Panc1 (cell line): Measurements from ENCODE around the gene RASSF5. TPM values are rescaled to one million over a fixed set of nuclear protein-coding genes. Genes with fewer than 3 reads are reported as not detected.

Experiments used
- ATAC-seq: fragments of 200-7000 bp; cut with Tn5 transposase; 2 replicates; pipeline ENCODE4 v1.9.1; 2020; ENCODE audit warnings: mild to moderate bottlenecking, moderate library complexity
- BruUV-seq: library from RNA; stranded (reverse); fragments of 400-500 nt; replicated peaks from 2 replicates; lab custom pipeline; 2021; lab: Mats Ljungman, UMichigan
- CTCF ChIA-PET: fragments of 300-600 bp; sonication (Branson Sonifier 250); formaldehyde crosslinking; loops from one replicate; lab custom pipeline; 2022; ENCODE audit warnings: antibody characterized with exemption; lab: Charles Lee
- POLR2A ChIA-PET: fragments of 300-600 bp; sonication (Branson Sonifier 250); formaldehyde crosslinking; loops from one replicate; lab custom pipeline; 2022; ENCODE audit warnings: antibody characterized with exemption; lab: Charles Lee
- DNase-seq: peaks from one replicate; pipeline ENCODE4 v3.0.0-alpha.2; 2010; ENCODE audit warnings: low read depth, low spot score
- H3K27ac ChIP-seq: 2 replicates; pipeline ENCODE4 v1.5.1; 2011; ENCODE audit warnings: mild to moderate bottlenecking, low read length, inconsistent platforms
- H3K27me3 ChIP-seq: fragments of 200-500 bp; sonication (Bioruptor generic); 2 replicates; pipeline ENCODE4 v1.6.0; 2014; ENCODE audit warnings: low read length, inconsistent platforms; ENCODE audit not compliant: control insufficient read depth, insufficient read depth
- H3K36me3 ChIP-seq: fragments of 200-500 bp; sonication (Bioruptor generic); 2 replicates; pipeline ENCODE4 v1.5.1; 2014; ENCODE audit warnings: inconsistent platforms, mild to moderate bottlenecking, low read length, moderate library complexity; ENCODE audit not compliant: control insufficient read depth, insufficient read depth
- H3K4me1 ChIP-seq: 2 replicates; pipeline ENCODE4 v1.5.1; 2011; ENCODE audit warnings: inconsistent platforms, mild to moderate bottlenecking, low read length, moderate library complexity; ENCODE audit not compliant: control insufficient read depth, insufficient read depth
- H3K4me3 ChIP-seq, 2 experiments: 2 replicates each; pipeline ENCODE4 v1.5.1; 2011 to 2012; ENCODE audit warnings: low read depth in 2 of 2, low read length in 2 of 2, mild to moderate bottlenecking in 2 of 2, inconsistent platforms in 1 of 2, moderate library complexity in 1 of 2
- H3K9me3 ChIP-seq: fragments of 200-500 bp; sonication (Bioruptor generic); 2 replicates; pipeline ENCODE4 v1.5.1; 2014; ENCODE audit warnings: low read depth, mild to moderate bottlenecking, inconsistent platforms, low read length, moderate library complexity; ENCODE audit not compliant: control insufficient read depth, insufficient read depth
- CTCF ChIP-seq: fragments of 450-650 bp; IDR thresholded peaks from 2 replicates; pipeline ENCODE4 v1.5.1; 2017; ENCODE audit warnings: mild to moderate bottlenecking
- POLR2AphosphoS5 ChIP-seq: IDR thresholded peaks from 2 replicates; pipeline ENCODE4 v1.6.1; 2012; ENCODE audit warnings: mild to moderate bottlenecking, low read depth, low read length, moderate library complexity
- REST ChIP-seq, 2 experiments: IDR thresholded peaks; 2 replicates each; pipeline ENCODE4 v1.6.1; 2011 to 2012; ENCODE audit warnings: low read depth in 2 of 2, control low read depth in 1 of 2, low read length in 1 of 2, mild to moderate bottlenecking in 1 of 2, moderate library complexity in 1 of 2; ENCODE audit not compliant: insufficient read depth in 1 of 2
- SIN3A ChIP-seq: IDR thresholded peaks from 2 replicates; pipeline ENCODE4 v1.6.1; 2012; ENCODE audit warnings: low read depth, mild to moderate bottlenecking, low read length, moderate library complexity, borderline replicate concordance; ENCODE audit not compliant: insufficient read depth
- TCF7L2 ChIP-seq: IDR thresholded peaks from 2 replicates; pipeline ENCODE4 v1.6.1; 2011; ENCODE audit warnings: mild to moderate bottlenecking, low read depth, low read length, inconsistent platforms
- in situ Hi-C: cut with HindIII; loops from 2 replicates; pipeline ENCODE4 v1.10.0; 2016; ENCODE audit warnings: low sequenced_read_pairs, low pct_unique_long_range_greater_than_20kb
- intact Hi-C: fragments of 100-400 bp; cut with micrococcal nuclease; formaldehyde crosslinking; loops from one replicate; pipeline ENCODE4 v1.10.0; 2022; ENCODE audit not compliant: unreplicated experiment
- total RNA-seq: library from RNA; stranded (reverse); gene quantifications from one replicate; pipeline ENCODE4 v1.2.1, GENCODE V29; 2021; ENCODE audit not compliant: unreplicated experiment

Gene RASSF5
- total RNA-seq, 1 experiment from 2014 or later = 1.6 TPM

DNA sequence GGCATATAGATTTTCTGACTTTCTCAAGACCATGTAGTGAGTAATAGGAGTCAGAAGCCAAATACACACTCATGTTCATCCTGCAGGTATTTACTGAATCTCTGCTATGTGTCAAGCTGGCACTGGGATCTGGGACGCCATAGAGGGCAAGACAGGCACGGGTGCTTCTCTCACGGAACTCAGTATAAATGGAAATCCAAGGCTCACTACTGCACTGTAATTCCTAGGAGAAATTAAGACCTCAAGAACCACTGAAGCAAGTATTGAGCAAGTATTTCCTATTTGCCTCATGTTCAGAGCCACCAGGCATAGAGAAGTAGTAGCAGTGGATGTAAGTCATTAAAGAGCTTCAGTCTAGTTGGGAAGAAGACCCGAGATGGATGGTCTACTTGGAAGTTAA, 66.0 kb downstream of the RASSF5 start:
- Histone ChIP-seq H3K36me3 (no peaks in the 10 kb centered on the region), H3K27ac (no peak overlapping the region), H3K9me3 (no peaks in the 10 kb centered on the region), H3K4me3 (no peak overlapping the region), H3K27me3 (no peaks in the 10 kb centered on the region; the same call in 1 of the 2 replicates), H3K4me1 (no peaks in the 10 kb centered on the region)
- ChIA-PET CTCF (no interaction called here), POLR2A (no interaction called here)
- intact Hi-C loops (no loop called here), in situ Hi-C loops (no loop called here)
- no peak for TF ChIP-seq CTCF
- no peak for TF ChIP-seq POLR2AphosphoS5
- TF ChIP-seq TCF7L2 = no peak
- TF ChIP-seq SIN3A = no peak
- no peak for TF ChIP-seq REST (IDR thresholded peaks at IDR 0.05; ENCODE audit: insufficient read depth in 1 of 2, low read depth in 2 of 2, low read length in 1 of 2)
- no peak for ATAC-seq
- no peak for DNase-seq
- BruUV-seq = no TSS peak

- ChIA-PET POLR2A (no interaction called here), CTCF (no interaction called here)
- intact Hi-C loops = no loop called here
- no peak for TF ChIP-seq REST (IDR thresholded peaks at IDR 0.05; ENCODE audit: insufficient read depth in 1 of 2, low read depth in 2 of 2, low read length in 1 of 2)
- TF ChIP-seq POLR2AphosphoS5 = no peak
- TF ChIP-seq SIN3A = no peak
- no peak for TF ChIP-seq CTCF
- TF ChIP-seq TCF7L2 = no peak
- in situ Hi-C loops = no loop called here
- ATAC-seq (no peak), DNase-seq (no peak)
- H3K4me1 ChIP-seq = no peaks in the 10 kb centered on the region
- no peak overlapping the region for H3K4me3 ChIP-seq
- no peaks in the 10 kb centered on the region; the same call in 1 of the 2 replicates for H3K27me3 ChIP-seq
- H3K9me3 ChIP-seq = no peaks in the 10 kb centered on the region
- no peaks in the 10 kb centered on the region for H3K36me3 ChIP-seq
- no TSS peak for BruUV-seq
- H3K27ac ChIP-seq = no peak overlapping the region
Observed at GRCh38 chr1:206573762-206574161, 66.4 kb downstream of the RASSF5 start.
